HG03108 (cell line): ENCODE measurements around the gene SLC2A1.
"Not testable (repeated sequence)": the region's sequence is repeated elsewhere in the genome, so short reads cannot be mapped to it uniquely, and the experiment has no call there.

ENCODE experiments used
- ATAC-seq: cut with Tn5 transposase; IDR thresholded peaks from one replicate; pipeline ENCODE4 v1.9.1; 2021; ENCODE audit warnings: moderate library complexity; ENCODE audit not compliant: unreplicated experiment

The SLC2A1 gene

DNA sequence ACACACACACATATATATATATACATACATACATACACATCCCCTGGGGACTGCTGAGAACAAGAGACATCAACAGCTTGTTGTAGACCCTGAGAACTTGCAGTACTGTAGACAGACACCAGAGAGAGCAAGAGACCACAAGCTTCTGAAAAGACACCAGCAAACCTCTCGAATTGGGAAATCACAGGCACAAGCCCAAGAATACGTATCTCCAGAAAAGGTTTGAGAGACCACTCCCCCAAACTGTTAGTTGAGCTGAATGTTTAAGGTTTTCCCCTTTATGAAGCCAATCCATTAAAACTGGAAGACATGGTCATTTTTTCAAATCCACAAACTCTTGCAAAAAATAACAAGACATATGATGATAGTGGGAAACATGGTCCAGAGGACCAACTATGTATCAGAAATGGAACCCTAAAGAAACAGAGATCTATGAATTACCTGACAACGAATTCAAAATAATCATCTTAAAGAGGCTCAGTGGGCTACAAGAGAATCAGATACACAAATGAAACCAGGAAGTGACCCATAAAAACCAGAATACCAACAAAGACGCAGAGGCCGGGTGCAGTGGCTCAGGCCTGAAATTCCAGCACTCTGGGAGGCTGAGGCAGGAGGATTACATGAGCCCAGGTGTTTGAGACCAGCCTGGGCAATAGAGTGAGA lies 45.1 kb downstream of the SLC2A1 start:
- no peak for ATAC-seq

DNA sequence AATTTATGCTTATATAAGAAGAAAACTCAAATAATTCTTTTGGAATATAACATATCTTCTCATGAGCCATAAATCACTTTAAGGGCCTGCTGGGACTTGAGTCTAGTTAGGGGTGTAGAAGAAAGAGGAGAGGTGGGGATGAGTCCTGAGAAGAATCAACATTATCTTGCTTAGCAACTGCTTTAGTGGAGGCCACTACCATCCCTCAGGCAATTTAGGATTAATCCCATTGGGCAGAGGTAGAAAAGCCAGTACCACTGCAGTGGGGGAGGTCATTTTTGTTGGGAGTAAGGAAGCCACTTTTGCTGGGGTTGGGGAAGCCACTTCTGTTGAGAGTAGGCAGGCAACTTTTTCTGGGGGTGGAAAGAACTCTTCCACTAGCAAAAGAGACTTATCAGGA lies 47.7 kb downstream of the SLC2A1 start:
- no peak for ATAC-seq

DNA sequence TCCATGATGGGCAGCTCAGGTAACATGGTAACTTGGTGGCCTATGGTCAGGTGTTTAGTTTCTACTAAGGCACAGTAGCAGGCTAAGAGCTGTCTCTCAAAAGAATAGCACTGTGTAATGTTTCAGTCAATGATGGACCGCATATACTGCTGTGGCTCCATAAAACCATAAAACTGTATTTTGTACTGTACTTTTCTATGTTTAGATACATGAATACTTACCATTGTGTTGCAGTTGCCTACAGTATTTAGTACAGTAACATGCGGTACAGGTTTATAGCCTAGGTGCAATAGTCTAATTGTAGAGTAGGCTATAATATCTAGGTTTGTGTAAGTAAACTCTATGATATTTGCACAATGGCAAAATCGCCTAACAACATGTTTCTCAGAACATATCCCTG lies 50.6 kb downstream of the SLC2A1 start:
- no peak for ATAC-seq

DNA sequence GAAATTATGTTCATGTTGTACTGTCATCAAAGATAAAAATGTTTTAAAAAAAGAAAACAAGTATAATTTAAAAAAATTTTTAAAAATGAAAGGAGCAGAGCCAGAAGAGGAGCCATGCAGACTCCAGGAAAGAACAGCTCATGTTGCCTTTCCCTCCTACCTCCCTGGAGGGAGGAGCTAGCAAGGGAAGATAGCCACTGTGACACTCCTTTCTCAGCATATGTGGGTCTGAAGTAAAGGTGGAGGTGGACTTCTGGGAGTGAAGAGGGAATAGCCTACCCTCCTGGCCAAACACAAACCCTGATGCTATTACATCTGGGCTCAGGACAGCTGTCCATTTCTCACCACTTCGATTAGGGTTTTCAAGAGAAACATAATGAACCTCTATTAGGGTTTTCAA lies 54.2 kb downstream of the SLC2A1 start:
- ATAC-seq: no peak

DNA sequence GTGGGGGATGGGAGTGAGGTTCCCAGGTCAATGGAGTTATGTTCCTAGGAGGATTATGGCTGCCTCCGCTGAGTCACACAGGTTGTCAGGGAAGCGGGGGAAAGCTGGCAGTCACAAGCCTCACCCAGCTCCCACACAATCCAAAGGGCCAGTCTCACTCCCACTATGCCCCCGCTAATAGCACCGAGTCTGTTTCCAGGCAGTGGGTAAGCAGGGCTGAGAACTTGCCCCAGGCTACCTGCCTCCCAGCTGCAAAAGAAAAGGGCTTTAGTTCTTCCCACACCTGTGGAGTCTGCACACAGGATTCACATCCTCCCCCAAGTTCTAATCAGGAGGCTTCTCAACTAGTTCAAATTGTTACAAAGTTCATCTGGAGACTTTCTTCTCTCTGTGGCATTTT lies 58.7 kb downstream of the SLC2A1 start:
- ATAC-seq: not testable (repeated sequence)

DNA sequence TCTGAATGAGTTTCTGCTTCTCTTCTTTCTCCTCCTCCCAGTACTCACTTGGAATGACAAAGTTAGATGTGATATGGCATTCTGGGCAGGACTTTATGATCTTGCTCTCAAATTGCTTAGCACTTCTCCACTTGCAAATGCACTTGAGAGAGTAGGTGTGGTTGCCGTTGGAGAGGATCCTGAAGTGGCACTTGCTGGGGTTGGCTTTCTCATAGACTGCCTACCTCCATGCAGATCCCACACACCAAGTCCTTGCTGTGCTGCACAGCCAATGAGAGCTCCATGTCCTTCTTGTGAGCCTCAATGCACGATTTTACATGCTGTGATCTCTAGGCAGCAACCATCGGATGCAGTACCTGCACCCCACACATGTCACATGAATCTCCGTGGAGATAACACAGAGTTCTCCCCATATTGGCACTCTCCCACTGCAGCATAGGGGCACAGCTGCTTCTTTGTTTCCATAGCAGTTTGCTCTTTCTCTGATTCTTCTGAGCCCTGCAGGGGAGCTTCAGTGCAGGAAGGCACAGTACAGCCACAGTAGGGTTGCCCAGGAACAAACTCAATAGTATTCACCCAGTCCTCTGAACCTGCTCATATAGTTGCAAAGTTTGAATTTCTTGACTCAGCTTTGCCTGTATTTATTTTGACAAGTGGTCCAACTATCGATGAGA lies 67.1 kb downstream of the SLC2A1 start:
- ATAC-seq: no peak

DNA sequence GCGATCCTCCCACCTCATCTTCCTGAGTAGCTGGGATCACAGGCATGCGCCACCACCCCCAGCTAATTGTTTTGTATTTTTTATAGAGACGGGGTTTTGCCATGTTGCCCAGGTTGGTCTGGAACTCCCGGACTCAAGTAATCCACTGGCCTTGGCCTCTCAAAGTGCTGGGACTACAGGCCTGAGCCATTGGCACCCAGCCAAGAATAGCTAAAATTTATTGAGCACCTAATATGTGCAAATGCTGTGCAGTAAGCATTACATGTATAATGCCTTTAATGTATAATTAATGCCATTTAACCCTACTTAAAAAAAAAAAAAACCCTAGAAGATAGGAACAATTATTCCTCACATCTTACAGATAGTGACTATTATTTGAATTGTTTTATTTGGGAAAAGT lies 69.4 kb downstream of the SLC2A1 start:
- no peak for ATAC-seq

DNA sequence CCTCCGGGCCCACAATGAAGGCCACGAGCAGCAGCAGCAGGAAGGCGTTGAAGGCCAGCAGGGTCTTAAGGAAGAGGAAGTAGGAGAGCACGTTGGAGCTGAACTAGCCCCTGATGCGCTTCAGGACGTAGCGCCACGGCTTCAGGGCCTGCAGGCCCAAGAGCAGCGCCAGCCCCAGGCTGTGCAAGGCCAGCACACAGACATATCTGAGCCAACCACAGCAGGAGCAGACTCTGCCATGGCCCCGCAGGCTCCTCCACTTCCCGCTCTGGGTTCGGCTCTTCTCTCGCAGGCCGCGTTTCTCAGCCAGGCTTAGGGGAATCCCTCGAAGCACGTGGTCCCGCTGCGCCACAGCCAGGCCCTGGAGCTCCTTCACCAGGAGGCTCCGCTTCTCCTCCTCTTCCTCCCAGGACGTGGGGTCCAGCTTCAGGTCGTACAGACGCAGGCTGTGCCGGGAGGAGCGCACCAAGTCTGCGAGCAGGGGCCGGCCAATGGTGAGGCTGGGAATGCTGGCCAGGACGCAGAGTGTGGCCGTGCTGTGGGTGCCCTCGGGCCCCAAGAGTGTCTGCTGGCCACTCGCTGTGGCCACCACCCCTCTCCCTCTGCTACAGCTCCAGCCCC lies 70.5 kb downstream of the SLC2A1 start:
- ATAC-seq: no peak

DNA sequence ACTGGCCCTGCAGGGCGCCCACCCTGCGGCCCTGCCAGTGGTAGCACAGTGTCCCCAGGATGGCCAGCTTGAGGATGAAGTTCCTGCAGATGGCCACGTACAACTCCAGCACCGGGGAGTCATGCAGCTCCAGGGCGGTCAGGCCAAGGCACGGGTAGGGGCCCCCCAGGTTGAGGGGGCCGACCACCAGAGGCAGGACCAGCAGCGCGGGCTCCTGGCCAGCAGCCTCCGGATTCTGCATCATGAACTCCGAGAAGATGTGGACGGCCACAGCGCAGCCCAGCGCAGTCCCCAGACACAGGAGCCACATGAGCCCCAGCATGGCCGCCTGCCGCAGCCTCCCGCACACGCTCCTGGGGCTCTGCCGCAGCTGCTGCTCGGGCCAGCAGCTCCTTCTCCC lies 71.3 kb downstream of the SLC2A1 start:
- ATAC-seq: no peak

DNA sequence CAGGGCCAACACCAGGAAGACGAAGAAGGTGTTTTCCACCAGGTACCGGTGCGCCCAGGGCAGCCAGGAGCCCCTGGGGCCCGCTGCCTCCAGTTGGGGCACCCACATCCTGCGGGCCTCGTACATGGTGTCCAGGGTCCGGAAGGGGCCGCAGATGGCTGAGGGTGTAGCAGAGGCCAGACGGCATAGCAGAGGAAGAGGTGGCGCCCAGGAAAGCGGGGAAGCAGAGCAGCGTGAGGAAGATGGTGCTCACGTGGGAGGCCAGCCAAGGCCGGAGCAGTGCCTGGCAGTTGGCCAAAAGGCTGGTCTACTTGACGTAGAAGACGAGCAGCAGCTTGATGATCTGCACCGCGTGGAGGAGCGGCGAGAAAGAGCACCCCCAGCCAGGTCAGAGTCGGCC lies 71.9 kb downstream of the SLC2A1 start:
- ATAC-seq: no peak

DNA sequence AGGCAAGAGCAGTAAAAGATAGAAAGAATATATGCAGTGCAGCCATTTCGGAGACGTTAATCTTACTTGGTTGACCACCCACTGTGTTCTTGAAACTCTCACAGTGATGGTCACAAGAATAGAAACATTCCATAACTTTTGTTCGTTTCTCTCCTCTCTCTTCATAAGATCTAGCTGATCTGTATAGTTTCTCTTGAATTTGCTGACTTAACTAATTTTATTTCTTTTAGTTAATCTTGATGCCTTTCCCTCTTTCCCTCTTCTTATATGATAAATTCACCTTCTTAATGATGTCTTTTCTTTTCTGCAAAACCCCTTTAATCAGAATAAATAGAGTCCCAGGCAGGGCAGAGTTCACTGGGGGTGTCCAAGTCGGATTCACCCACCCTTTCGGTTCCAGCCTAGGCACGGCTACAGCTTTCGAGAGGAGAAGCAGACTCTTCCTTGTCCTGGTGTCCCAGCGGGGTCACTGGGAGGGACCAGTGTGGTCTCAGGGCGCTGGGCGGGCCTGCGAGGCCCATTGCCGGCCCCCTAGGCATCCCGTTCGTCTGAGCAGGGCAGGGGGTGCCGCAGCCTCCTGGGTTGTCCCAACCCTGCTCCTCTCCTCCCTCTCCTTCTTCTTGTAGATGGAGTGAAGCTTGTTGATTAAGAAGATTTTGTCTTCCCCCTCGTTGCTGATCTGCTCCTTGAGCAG lies 72.5 kb downstream of the SLC2A1 start:
- no peak for ATAC-seq

DNA sequence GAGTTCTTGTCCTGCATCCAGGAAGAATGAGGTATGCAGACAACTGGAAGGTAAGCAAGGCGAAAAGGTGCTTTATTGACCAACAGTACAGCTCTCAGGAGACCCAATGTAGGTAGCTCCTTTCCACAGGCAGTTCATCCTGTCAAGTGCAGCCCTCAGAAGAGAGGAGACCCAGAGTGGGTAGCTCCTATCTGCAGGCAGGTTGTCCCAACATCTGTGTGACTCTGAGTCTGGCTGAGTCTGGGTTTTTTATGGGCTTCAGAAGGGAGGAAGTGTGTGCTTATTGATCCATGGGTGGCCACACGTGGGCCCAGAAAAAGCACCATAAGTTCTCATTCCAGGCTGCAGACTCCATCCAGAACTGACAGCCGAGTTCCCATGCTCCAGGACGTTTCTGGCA lies 78.3 kb downstream of the SLC2A1 start:
- no peak for ATAC-seq

DNA sequence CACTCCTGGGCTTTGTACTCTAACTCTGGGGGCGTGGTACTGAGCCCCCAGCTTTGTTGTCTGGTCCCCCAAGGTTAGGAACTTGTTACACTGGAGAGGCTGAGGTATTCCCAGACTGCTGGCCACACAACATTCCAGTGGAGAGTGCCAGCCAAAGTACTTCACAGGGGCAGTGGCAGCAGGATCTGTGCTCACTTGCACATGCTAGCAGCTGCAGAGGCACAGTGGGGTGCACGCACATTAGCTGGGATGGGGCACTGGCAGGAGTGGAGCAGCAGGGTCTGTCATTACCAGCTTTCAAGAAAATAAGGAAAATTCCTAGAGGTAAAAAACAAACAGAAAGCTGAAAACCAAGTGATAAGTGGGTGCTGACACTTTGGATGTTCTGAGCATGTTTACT lies 81.3 kb downstream of the SLC2A1 start:
- no peak for ATAC-seq

DNA sequence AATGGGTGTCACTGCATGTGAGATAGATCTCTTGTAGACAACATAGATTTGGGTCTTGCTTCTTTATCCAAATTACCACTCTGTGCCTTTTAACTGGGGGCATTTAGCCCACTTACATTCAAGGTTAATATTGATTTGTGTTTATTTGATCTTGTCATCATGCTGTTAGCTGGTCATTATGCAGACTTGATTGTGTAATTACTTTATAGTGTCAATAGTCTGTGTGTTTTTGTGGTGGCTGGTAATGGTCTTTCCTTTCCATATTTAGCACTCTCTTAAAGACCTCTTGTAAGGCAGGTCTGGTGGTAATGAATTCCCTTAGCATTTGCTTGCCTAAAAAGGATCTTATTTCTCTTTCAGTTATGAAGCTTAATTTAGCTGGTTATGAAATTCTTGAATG lies 82.7 kb downstream of the SLC2A1 start:
- ATAC-seq: no peak
